ENCODE data around the gene CDK13.

The CDK13 gene

DNA sequence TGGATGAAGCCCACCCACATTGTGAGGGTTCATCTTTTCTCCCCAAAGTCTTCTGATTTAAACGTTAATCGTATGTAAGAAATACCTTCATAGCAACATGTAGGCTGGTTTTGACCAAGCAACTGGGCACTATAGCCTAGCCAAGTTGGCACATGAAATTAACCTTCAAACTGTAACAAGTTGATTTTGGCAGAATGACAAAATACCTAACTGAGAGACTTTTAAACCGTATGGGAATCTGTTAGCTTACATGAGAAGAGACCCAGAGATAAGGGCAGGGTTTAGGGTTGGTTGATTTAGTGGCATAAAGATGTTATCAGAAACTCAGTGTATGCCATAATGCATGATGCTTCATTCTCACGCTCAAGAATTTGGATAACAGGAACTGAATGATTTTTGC, 69.5 kb downstream of the CDK13 start:
- Histone ChIP-seq H3F3A (ENCODE audit: insufficient read depth, low read length) (no peaks in the 10 kb centered on the region), H3K4me1 (ENCODE audit: low read length) (no peaks in the 10 kb centered on the region), H3K4me3 (ENCODE audit: low read length) (no peak overlapping the region), H2AFZ (ENCODE audit: low read length) (no peak overlapping the region), H3K9me2 (replicated peaks; ENCODE audit: insufficient read depth, low read length) (no peaks in the 10 kb centered on the region), H3K27ac (ENCODE audit: low read length) (no peak overlapping the region), H3K27me3 (replicated peaks; ENCODE audit: insufficient read depth, low read length) (no peaks in the 10 kb centered on the region), H3K36me3 (replicated peaks; ENCODE audit: insufficient read depth, low read length) (0 out of 2 replicates have a peak, but pooled peaks cover 3% of the 10 kb centered on the region), H4K20me1 (ENCODE audit: insufficient read depth, low read length) (no peaks in the 10 kb centered on the region), H3K9me3 (replicated peaks; ENCODE audit: insufficient read depth, low read length) (no peaks in the 10 kb centered on the region), H3K4me2 (ENCODE audit: low read depth, low read length) (no peak overlapping the region), H3K79me2 (ENCODE audit: low read length) (no peaks in the 10 kb centered on the region), H3K9ac (ENCODE audit: low read length) (no peak overlapping the region)
- no peak for TF ChIP-seq EZH2 (optimal IDR thresholded peaks at IDR 0.05; ENCODE audit: low read depth, low read length)
- TF ChIP-seq EZH2phosphoT487 (IDR thresholded peaks at IDR 0.05; ENCODE audit: low read length), result no peak
- TF ChIP-seq, protein P1, sequence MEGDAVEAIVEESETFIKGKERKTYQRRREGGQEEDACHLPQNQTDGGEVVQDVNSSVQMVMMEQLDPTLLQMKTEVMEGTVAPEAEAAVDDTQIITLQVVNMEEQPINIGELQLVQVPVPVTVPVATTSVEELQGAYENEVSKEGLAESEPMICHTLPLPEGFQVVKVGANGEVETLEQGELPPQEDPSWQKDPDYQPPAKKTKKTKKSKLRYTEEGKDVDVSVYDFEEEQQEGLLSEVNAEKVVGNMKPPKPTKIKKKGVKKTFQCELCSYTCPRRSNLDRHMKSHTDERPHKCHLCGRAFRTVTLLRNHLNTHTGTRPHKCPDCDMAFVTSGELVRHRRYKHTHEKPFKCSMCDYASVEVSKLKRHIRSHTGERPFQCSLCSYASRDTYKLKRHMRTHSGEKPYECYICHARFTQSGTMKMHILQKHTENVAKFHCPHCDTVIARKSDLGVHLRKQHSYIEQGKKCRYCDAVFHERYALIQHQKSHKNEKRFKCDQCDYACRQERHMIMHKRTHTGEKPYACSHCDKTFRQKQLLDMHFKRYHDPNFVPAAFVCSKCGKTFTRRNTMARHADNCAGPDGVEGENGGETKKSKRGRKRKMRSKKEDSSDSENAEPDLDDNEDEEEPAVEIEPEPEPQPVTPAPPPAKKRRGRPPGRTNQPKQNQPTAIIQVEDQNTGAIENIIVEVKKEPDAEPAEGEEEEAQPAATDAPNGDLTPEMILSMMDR (IDR thresholded peaks at IDR 0.05; ENCODE audit: low read length), result no peak
- DNase-seq, result no peak

DNA sequence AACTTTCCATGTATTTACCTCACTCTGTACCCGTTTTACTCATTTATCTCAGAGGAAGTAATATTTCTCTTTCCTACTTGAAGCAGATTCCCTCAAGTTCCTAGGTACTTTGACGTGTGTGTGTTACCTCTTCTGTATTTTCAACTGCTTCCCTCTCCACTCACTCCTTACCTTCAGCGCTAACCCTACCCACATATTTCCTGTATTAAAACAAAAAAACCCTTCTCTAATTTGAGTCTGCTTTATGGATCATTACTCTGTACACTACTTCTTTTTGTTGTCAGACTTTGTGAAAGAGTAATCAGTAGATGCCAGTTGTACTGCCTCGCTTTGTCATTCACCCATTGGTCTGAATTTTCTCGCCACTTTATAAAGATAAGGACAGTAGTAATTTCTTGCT, 74.0 kb downstream of the CDK13 start:
- no peak overlapping the region for H2AFZ ChIP-seq (ENCODE audit: low read length)
- H3K9me2 ChIP-seq (replicated peaks; ENCODE audit: insufficient read depth, low read length), result no peaks in the 10 kb centered on the region
- H3K9me3 ChIP-seq (replicated peaks; ENCODE audit: insufficient read depth, low read length), result no peaks in the 10 kb centered on the region
- no peaks in the 10 kb centered on the region for H3K4me1 ChIP-seq (ENCODE audit: low read length)
- H3F3A ChIP-seq (ENCODE audit: insufficient read depth, low read length), result no peaks in the 10 kb centered on the region
- H3K79me2 ChIP-seq (ENCODE audit: low read length), result no peaks in the 10 kb centered on the region
- no peak overlapping the region for H3K4me2 ChIP-seq (ENCODE audit: low read depth, low read length)
- H3K36me3 ChIP-seq (replicated peaks; ENCODE audit: insufficient read depth, low read length), result no peaks in the 10 kb centered on the region; the same call in 1 of the 2 replicates
- H3K27me3 ChIP-seq (replicated peaks; ENCODE audit: insufficient read depth, low read length), result no peaks in the 10 kb centered on the region
- no peak for DNase-seq
- no peak for TF ChIP-seq EZH2phosphoT487 (IDR thresholded peaks at IDR 0.05; ENCODE audit: low read length)
- TF ChIP-seq, protein P1 (IDR thresholded peaks at IDR 0.05; ENCODE audit: low read length), result no peak
- no peak for TF ChIP-seq EZH2 (optimal IDR thresholded peaks at IDR 0.05; ENCODE audit: low read depth, low read length)
- no peak overlapping the region for H3K9ac ChIP-seq (ENCODE audit: low read length)
- no peak overlapping the region for H3K4me3 ChIP-seq (ENCODE audit: low read length)
- H3K27ac ChIP-seq (ENCODE audit: low read length), result no peak overlapping the region
- H4K20me1 ChIP-seq (ENCODE audit: insufficient read depth, low read length), result no peaks in the 10 kb centered on the region

DNA sequence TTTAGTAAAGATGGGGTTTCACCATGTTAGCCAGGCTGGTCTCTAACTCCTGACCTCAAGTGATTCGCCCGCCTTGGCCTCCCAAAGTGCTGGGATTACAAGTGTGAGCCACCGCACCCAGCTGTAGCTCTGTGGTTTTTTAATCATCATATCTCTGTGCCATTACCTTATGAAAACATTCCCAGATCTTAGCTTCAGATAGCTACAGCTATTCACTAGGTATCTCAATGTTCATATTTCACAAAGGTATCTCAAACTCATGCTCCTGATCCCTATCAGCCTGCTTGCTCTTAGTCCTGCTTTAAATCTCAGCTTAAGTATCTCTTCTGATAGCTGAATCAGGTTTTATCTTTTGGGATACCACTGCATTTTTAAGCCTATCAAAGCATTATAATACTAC, 74.8 kb downstream of the CDK13 start:
- H3F3A ChIP-seq (ENCODE audit: insufficient read depth, low read length), result no peaks in the 10 kb centered on the region
- no peaks in the 10 kb centered on the region for H3K9me2 ChIP-seq (replicated peaks; ENCODE audit: insufficient read depth, low read length)
- H3K4me2 ChIP-seq (ENCODE audit: low read depth, low read length), result no peak overlapping the region
- no peak for DNase-seq
- no peaks in the 10 kb centered on the region for H3K27me3 ChIP-seq (replicated peaks; ENCODE audit: insufficient read depth, low read length)
- H3K9me3 ChIP-seq (replicated peaks; ENCODE audit: insufficient read depth, low read length), result no peaks in the 10 kb centered on the region
- H3K79me2 ChIP-seq (ENCODE audit: low read length), result no peaks in the 10 kb centered on the region
- no peak overlapping the region for H2AFZ ChIP-seq (ENCODE audit: low read length)
- H3K4me3 ChIP-seq (ENCODE audit: low read length), result no peak overlapping the region
- H4K20me1 ChIP-seq (ENCODE audit: insufficient read depth, low read length), result no peaks in the 10 kb centered on the region
- H3K9ac ChIP-seq (ENCODE audit: low read length), result no peak overlapping the region
- no peaks in the 10 kb centered on the region for H3K4me1 ChIP-seq (ENCODE audit: low read length)
- H3K27ac ChIP-seq (ENCODE audit: low read length), result no peak overlapping the region
- no peak for TF ChIP-seq EZH2phosphoT487 (IDR thresholded peaks at IDR 0.05; ENCODE audit: low read length)
- TF ChIP-seq, protein P1 (IDR thresholded peaks at IDR 0.05; ENCODE audit: low read length), result no peak
- no peak for TF ChIP-seq EZH2 (optimal IDR thresholded peaks at IDR 0.05; ENCODE audit: low read depth, low read length)
- no peaks in the 10 kb centered on the region; the same call in 1 of the 2 replicates for H3K36me3 ChIP-seq (replicated peaks; ENCODE audit: insufficient read depth, low read length)
